Neural cell (in vitro differentiated cells): Measurements from ENCODE around the gene PACS2. TPM values are rescaled to one million over a fixed set of nuclear protein-coding genes. Genes with fewer than 3 reads are reported as not detected.

Source experiments
- H2AFZ ChIP-seq: fragments of 200-600, 300-800 bp; sonication (generic), shearing (Covaris generic); 2 replicates; pipeline ENCODE4 v1.6.0; 2014; ENCODE audit warnings: low read depth, mild to moderate bottlenecking, antibody characterized with exemption, low read length, moderate library complexity
- H3F3A ChIP-seq: fragments of 200-600 bp; shearing (Covaris generic); 2 replicates; pipeline ENCODE4 v1.6.1; 2016; ENCODE audit warnings: mild to moderate bottlenecking, moderate library complexity, mixed read lengths, antibody characterized with exemption, low read length; ENCODE audit not compliant: insufficient read depth, poor library complexity, severe bottlenecking
- H3K27ac ChIP-seq: fragments of 200-600, 300-800 bp; sonication (generic), shearing (Covaris generic); 2 replicates; pipeline ENCODE4 v1.5.1; 2014; ENCODE audit warnings: mild to moderate bottlenecking, low read length, moderate library complexity
- H3K27me3 ChIP-seq: fragments of 300-800, 200-600 bp; sonication (generic), shearing (Covaris generic); 2 replicates; pipeline ENCODE4 v1.6.0; 2014; ENCODE audit warnings: mild to moderate bottlenecking, low read depth, low read length, moderate library complexity; ENCODE audit not compliant: insufficient read depth
- H3K36me3 ChIP-seq: fragments of 300-800, 200-600 bp; sonication (generic), shearing (Covaris generic); 2 replicates; pipeline ENCODE4 v1.5.1; 2014; ENCODE audit warnings: mild to moderate bottlenecking, antibody characterized with exemption, low read length, moderate library complexity; ENCODE audit not compliant: insufficient read depth
- H3K4me2 ChIP-seq: fragments of 300-800, 200-600 bp; sonication (generic), shearing (Covaris generic); 2 replicates; pipeline ENCODE4 v1.6.0; 2014; ENCODE audit warnings: mild to moderate bottlenecking, low read length
- H3K4me3 ChIP-seq: fragments of 300-800, 200-600 bp; sonication (generic), shearing (Covaris generic); 2 replicates; pipeline ENCODE4 v1.5.1; 2014; ENCODE audit warnings: mild to moderate bottlenecking, low read length, moderate library complexity
- H3K79me2 ChIP-seq: fragments of 200-600 bp; shearing (Covaris generic); replicated peaks from 2 replicates; pipeline ENCODE4 v1.6.0; 2014; ENCODE audit warnings: mild to moderate bottlenecking, low read length, moderate library complexity; ENCODE audit not compliant: insufficient read depth
- H3K9ac ChIP-seq: fragments of 300-800, 200-600 bp; sonication (generic), shearing (Covaris generic); 2 replicates; pipeline ENCODE4 v1.6.1; 2016; ENCODE audit warnings: mild to moderate bottlenecking, low read length, mixed read lengths
- H3K9me2 ChIP-seq: fragments of 200-600 bp; shearing (Covaris generic); 2 replicates; pipeline ENCODE4 v1.6.1; 2016; ENCODE audit warnings: mild to moderate bottlenecking, low read length, mixed read lengths; ENCODE audit not compliant: insufficient read depth
- H3K9me3 ChIP-seq: fragments of 200-600, 300-800 bp; sonication (generic), shearing (Covaris generic); 2 replicates; pipeline ENCODE4 v1.6.1; 2016; ENCODE audit warnings: mild to moderate bottlenecking, mixed run types, low read length, moderate library complexity, mixed read lengths
- H4K20me1 ChIP-seq: fragments of 200-600 bp; shearing (Covaris generic); 2 replicates; pipeline ENCODE4 v1.6.1; 2016; ENCODE audit warnings: mild to moderate bottlenecking, mixed run types; ENCODE audit not compliant: insufficient read depth
- CTCF ChIP-seq: fragments of 450-650 bp; IDR thresholded peaks from 2 replicates; pipeline ENCODE4 v1.5.1; 2014; ENCODE audit warnings: antibody characterized with exemption, mild to moderate bottlenecking, moderate library complexity; ENCODE audit not compliant: poor library complexity, severe bottlenecking
- EP300 ChIP-seq: fragments of 450-650 bp; conservative IDR thresholded peaks from 2 replicates; pipeline ENCODE4 v1.6.1; 2014; ENCODE audit warnings: antibody characterized with exemption, mild to moderate bottlenecking, moderate library complexity; ENCODE audit not compliant: poor library complexity, severe bottlenecking
- EZH2 ChIP-seq: fragments of 200-600, 300-800 bp; shearing (Covaris generic), sonication (generic); IDR thresholded peaks from 2 replicates; pipeline ENCODE4 v1.6.1; 2014; ENCODE audit warnings: antibody characterized with exemption, low read length, borderline replicate concordance, mild to moderate bottlenecking; ENCODE audit not compliant: insufficient read depth, poor library complexity, severe bottlenecking
- MXI1 ChIP-seq: fragments of 450-650 bp; conservative IDR thresholded peaks from 2 replicates; pipeline ENCODE4 v1.6.1; 2014; ENCODE audit warnings: antibody characterized with exemption, mild to moderate bottlenecking; ENCODE audit not compliant: poor library complexity, severe bottlenecking
- POLR2AphosphoS5 ChIP-seq: IDR thresholded peaks from 2 replicates; pipeline ENCODE4 v1.6.1; 2012
- RAD21 ChIP-seq: fragments of 450-650 bp; conservative IDR thresholded peaks from 2 replicates; pipeline ENCODE4 v1.6.1; 2014; ENCODE audit warnings: antibody characterized with exemption, mild to moderate bottlenecking, moderate library complexity
- REST ChIP-seq: IDR thresholded peaks from 2 replicates; pipeline ENCODE4 v1.6.1; 2012; ENCODE audit warnings: borderline replicate concordance
- SMC3 ChIP-seq: fragments of 450-650 bp; conservative IDR thresholded peaks from 2 replicates; pipeline ENCODE4 v1.6.1; 2014; ENCODE audit warnings: antibody characterized with exemption, mild to moderate bottlenecking, moderate library complexity; ENCODE audit not compliant: poor library complexity
- TAF1 ChIP-seq: IDR thresholded peaks from 2 replicates; pipeline ENCODE4 v1.6.1; 2012; ENCODE audit warnings: low read depth
- polyA plus RNA-seq: library from polyadenylated mRNA; depleted of rRNA; stranded (reverse); fragments of >200 nt; gene quantifications from 2 replicates; pipeline ENCODE4 v1.2.3, GENCODE V29; 2014

Gene PACS2
- polyA plus RNA-seq, 1 donor from 2014 or later, result 77.7 TPM

- Histone ChIP-seq H3K27me3 (peaks cover 17% of the 10 kb centered on the region), H3K4me3 (no peak overlapping the region), H3K9me3 (no peaks in the 10 kb centered on the region), H3K4me2 (no peak overlapping the region), H4K20me1 (no peaks in the 10 kb centered on the region), H2AFZ (no peak overlapping the region), H3K36me3 (no peaks in the 10 kb centered on the region), H3K9me2 (no peaks in the 10 kb centered on the region), H3K79me2 (no peaks in the 10 kb centered on the region), H3K9ac (no peak overlapping the region), H3K27ac (no peak overlapping the region), H3F3A (no peaks in the 10 kb centered on the region)
- TF ChIP-seq REST (no peak), POLR2AphosphoS5 (no peak), MXI1 (no peak), CTCF (no peak), SMC3 (no peak), EZH2 (no peak), EP300 (no peak), TAF1 (no peak), RAD21 (no peak)
Measured at GRCh38 chr14:105413544-105413886, 99.0 kb downstream of the PACS2 start.

- TF ChIP-seq REST (no peak), POLR2AphosphoS5 (peak; percentile 38), SMC3 (no peak), TAF1 (no peak), RAD21 (no peak), CTCF (peak; percentile 71), EP300 (no peak), EZH2 (no peak), MXI1 (peak; percentile 52)
- H3K9me3 ChIP-seq, result no peaks in the 10 kb centered on the region
- peak overlapping the region; percentile 19 for H2AFZ ChIP-seq
- no peaks in the 10 kb centered on the region for H3K9me2 ChIP-seq
- H3K27ac ChIP-seq, result no peak overlapping the region
- peaks cover 8% of the 10 kb centered on the region for H3K79me2 ChIP-seq
- H3K36me3 ChIP-seq, result no peaks in the 10 kb centered on the region
- peak overlapping the region; percentile 57 for H3K4me3 ChIP-seq
- no peaks in the 10 kb centered on the region for H4K20me1 ChIP-seq
- H3K4me2 ChIP-seq, result no peak overlapping the region
- H3K27me3 ChIP-seq, result peaks cover 17% of the 10 kb centered on the region
- peaks cover 4% of the 10 kb centered on the region for H3F3A ChIP-seq
- peak overlapping the region; percentile 41 for H3K9ac ChIP-seq
Measured at GRCh38 chr14:105414456-105415371, 100.2 kb downstream of the PACS2 start.
